K562 (cell line): ENCODE measurements around the gene SSBP2. TPM values are rescaled to one million over a fixed set of nuclear protein-coding genes. Genes with fewer than 3 reads are reported as not detected.

ENCODE experiments used
- ATAC-seq: fragments of 200-7000 bp; cut with Tn5 transposase; 3 replicates; pipeline ENCODE4 v1.9.1; 2020; ENCODE audit warnings: moderate library complexity
- BruUV-seq: library from RNA; stranded (reverse); fragments of 400-500 nt; replicated peaks from 2 replicates; lab custom pipeline; 2021; lab: Mats Ljungman, UMichigan
- CTCF ChIA-PET: fragments of 300-600 bp; formaldehyde crosslinking; extraction: SDS; loops from one replicate; lab custom pipeline; 2021; ENCODE audit warnings: low intra/inter-chr PET ratio; lab: Yijun Ruan, JAX
- POLR2A ChIA-PET: fragments of 300-600, 350-650 bp; sonication (Branson Sonifier 250); formaldehyde crosslinking; extraction: SDS; loops from one replicate; lab custom pipeline; 2021; ENCODE audit warnings: antibody characterized with exemption, inconsistent platforms; lab: Yijun Ruan, JAX
- DNase-seq, 4 experiments: peaks; one replicate each; pipeline versions ENCODE4 v3.0.0 to v3.0.0-alpha.2; 2011 to 2018; ENCODE audit warnings: low spot score in 3 of 4, mixed read lengths in 3 of 4; ENCODE audit errors: extremely low read depth in 1 of 4
- FAIRE-seq: peaks from 2 replicates; lab custom pipeline; 2011; peaks lifted over from hg19 to GRCh38; lab: Jason Lieb, UNC
- H2AFZ ChIP-seq: 2 replicates; pipeline ENCODE4 v1.6.0; 2011; ENCODE audit warnings: low read depth, low read length, control low read depth, inconsistent platforms
- H3K27ac ChIP-seq: fragments of 200-600 bp; 3 replicates; pipeline ENCODE4 v1.8.0; 2011; ENCODE audit warnings: low read depth, mild to moderate bottlenecking, control low read depth, inconsistent platforms, low read length, moderate library complexity, mixed read lengths; ENCODE audit errors: extremely low read depth
- H3K27me3 ChIP-seq, 2 experiments: fragments of 300-600 bp in 1 of 2; 2 replicates in 1 of 2; 3 replicates in 1 of 2; pipeline versions ENCODE4 v1.6.0 to v1.8.0; 2011; ENCODE audit warnings: inconsistent platforms in 2 of 2, low read length in 2 of 2, mild to moderate bottlenecking in 1 of 2, mixed read lengths in 1 of 2, moderate library complexity in 1 of 2; ENCODE audit not compliant: control insufficient read depth in 2 of 2, insufficient read depth in 2 of 2
- H3K36me3 ChIP-seq: fragments of 300-600 bp; 3 replicates; pipeline ENCODE4 v1.8.0; 2011; ENCODE audit warnings: mild to moderate bottlenecking, low read length, inconsistent platforms; ENCODE audit not compliant: control insufficient read depth, insufficient read depth
- H3K4me1 ChIP-seq, 2 experiments: fragments of 200-600 bp in 1 of 2; replicated peaks in 1 of 2; 2 replicates in 1 of 2; 3 replicates in 1 of 2; pipeline versions ENCODE4 v1.5.1 to v1.8.0; 2011; ENCODE audit warnings: inconsistent platforms in 2 of 2, low read length in 2 of 2, mild to moderate bottlenecking in 1 of 2, mixed read lengths in 1 of 2, moderate library complexity in 1 of 2; ENCODE audit not compliant: control insufficient read depth in 2 of 2, insufficient read depth in 2 of 2
- H3K4me2 ChIP-seq: 2 replicates; pipeline ENCODE4 v1.6.1; 2011; ENCODE audit warnings: low read length, control low read depth, inconsistent platforms, mixed read lengths; ENCODE audit not compliant: insufficient read depth
- H3K4me3 ChIP-seq: fragments of 200-600 bp; sonication (generic), shearing (Covaris generic); 2 replicates; pipeline ENCODE4 v1.5.1; 2016; ENCODE audit warnings: control low read depth, inconsistent platforms
- H3K79me2 ChIP-seq: fragments of 200-600 bp; 3 replicates; pipeline ENCODE4 v1.8.0; 2011; ENCODE audit warnings: low read length, inconsistent platforms; ENCODE audit not compliant: control insufficient read depth, insufficient read depth
- H3K9ac ChIP-seq, 2 experiments: 2 replicates each; pipeline versions ENCODE4 v1.6.0 to v1.6.1; 2011; ENCODE audit warnings: low read depth in 2 of 2, low read length in 2 of 2, control low read depth in 1 of 2, inconsistent platforms in 1 of 2, mild to moderate bottlenecking in 1 of 2, mixed read lengths in 1 of 2; ENCODE audit not compliant: insufficient read depth in 1 of 2
- H3K9me1 ChIP-seq: one replicate; pipeline ENCODE4 v1.6.0; 2011; ENCODE audit warnings: inconsistent platforms, mild to moderate bottlenecking, low read length, moderate library complexity; ENCODE audit not compliant: control insufficient read depth, insufficient read depth
- H3K9me3 ChIP-seq: replicated peaks from 2 replicates; pipeline ENCODE4 v1.5.1; 2011; ENCODE audit warnings: low read depth, low read length, inconsistent platforms; ENCODE audit not compliant: control insufficient read depth, insufficient read depth
- H4K20me1 ChIP-seq: replicated peaks from 2 replicates; pipeline ENCODE4 v1.6.1; 2011; ENCODE audit warnings: low read length, inconsistent platforms, mixed read lengths; ENCODE audit not compliant: control insufficient read depth, insufficient read depth
- BRD9 ChIP-seq: fragments of 450-650 bp; IDR thresholded peaks from 2 replicates; pipeline ENCODE4 v1.6.1; 2018; ENCODE audit warnings: low read depth; ENCODE audit not compliant: partially characterized antibody
- BRF1 ChIP-seq: IDR thresholded peaks from 3 replicates; pipeline ENCODE4 v1.6.1; 2011; ENCODE audit warnings: borderline replicate concordance, mild to moderate bottlenecking; ENCODE audit not compliant: insufficient read length; ENCODE audit errors: extremely low read depth
- CBFA2T3 ChIP-seq: fragments of 450-650 bp; IDR thresholded peaks from 2 replicates; pipeline ENCODE4 v1.6.1; 2017
- ELF4 ChIP-seq: fragments of 450-650 bp; formaldehyde crosslinking; IDR thresholded peaks from 2 replicates; pipeline ENCODE4 v1.4.0; 2022; ENCODE audit warnings: missing genetic modification characterization
- ESRRB ChIP-seq: fragments of 250-450 bp; sonication (Bioruptor Pico); IDR thresholded peaks from 2 replicates; pipeline ENCODE4 v1.5.0; 2020; ENCODE audit warnings: mild to moderate bottlenecking, moderate library complexity, borderline replicate concordance
- HDGF ChIP-seq: fragments of 450-650 bp; IDR thresholded peaks from 2 replicates; pipeline ENCODE4 v1.6.1; 2016
- HNRNPK ChIP-seq: fragments of 200-400 bp; formaldehyde crosslinking; IDR thresholded peaks from one replicate; pipeline ENCODE4 v1.6.1; 2018; ENCODE audit warnings: mild to moderate bottlenecking, low read depth, low read length; ENCODE audit not compliant: poor library complexity, severe bottlenecking
- MCM7 ChIP-seq, 2 experiments: fragments of 450-650 bp; IDR thresholded peaks; 2 replicates each; pipeline ENCODE4 v1.6.1; 2016 to 2018
- NCOR1 ChIP-seq: fragments of 450-650 bp; IDR thresholded peaks from 2 replicates; pipeline ENCODE4 v1.6.1; 2016; ENCODE audit warnings: mild to moderate bottlenecking, moderate library complexity
- NFATC3 ChIP-seq: fragments of 450-650 bp; IDR thresholded peaks from 2 replicates; pipeline ENCODE4 v1.6.1; 2017; ENCODE audit warnings: mild to moderate bottlenecking
- NFIC ChIP-seq: fragments of 450-650 bp; IDR thresholded peaks from 2 replicates; pipeline ENCODE4 v1.6.1; 2017; ENCODE audit warnings: mild to moderate bottlenecking, inconsistent platforms
- NR2C1 ChIP-seq, 2 experiments: fragments of 450-650 bp; IDR thresholded peaks; 2 replicates each; pipeline ENCODE4 v1.6.1; 2017; ENCODE audit warnings: mild to moderate bottlenecking in 2 of 2, antibody characterized with exemption in 1 of 2, inconsistent platforms in 1 of 2, missing compliant biosample characterization in 1 of 2, missing genetic modification characterization in 1 of 2
- NR4A1 ChIP-seq, 2 experiments: fragments of 250-450 bp in 1 of 2; fragments of 450-650 bp in 1 of 2; sonication (Bioruptor Pico) in 1 of 2; IDR thresholded peaks; 2 replicates each; pipeline versions ENCODE4 v1.4.0 to v1.6.1; 2016 to 2020; ENCODE audit warnings: mild to moderate bottlenecking in 2 of 2, missing compliant biosample characterization in 1 of 2, missing genetic modification characterization in 1 of 2, moderate library complexity in 1 of 2
- PURB ChIP-seq: sonication (generic); formaldehyde crosslinking; IDR thresholded peaks from 2 replicates; pipeline ENCODE4 v1.9.0; 2021; ENCODE audit warnings: low read depth, mild to moderate bottlenecking, missing genetic modification reagents
- SRF ChIP-seq, 2 experiments: fragments of 250-450, 450-650 bp in 1 of 2; sonication (Bioruptor Pico) in 1 of 2; sonication (generic) in 1 of 2; formaldehyde crosslinking; IDR thresholded peaks; 2 replicates each; pipeline versions ENCODE4 v1.5.0 to v1.5.1; 2020 to 2022; ENCODE audit warnings: mild to moderate bottlenecking in 1 of 2, missing genetic modification reagents in 1 of 2
- STAG1 ChIP-seq: sonication (generic); formaldehyde crosslinking; IDR thresholded peaks from 2 replicates; pipeline ENCODE4 v1.5.0; 2020; ENCODE audit warnings: missing genetic modification reagents, borderline replicate concordance
- ZNF695 ChIP-seq: fragments of 450-650 bp; formaldehyde crosslinking; IDR thresholded peaks from 2 replicates; pipeline ENCODE4 v1.4.0; 2020; ENCODE audit warnings: mild to moderate bottlenecking, moderate library complexity
- WGBS: fragments of 100-300 bp; shearing (Covaris generic); methylation state at CpG from one replicate; pipeline ENCODE4 v1.1.6; 2016; ENCODE audit warnings: low coverage, mixed read lengths; ENCODE audit not compliant: insufficient coverage; ENCODE audit errors: missing lambda C conversion rate; 5-methylcytosine and 5-hydroxymethylcytosine counted together
- in situ Hi-C: fragments of 300-500 bp; cut with MboI; formaldehyde crosslinking; loops from 4 replicates; pipeline ENCODE4 v1.15.0; 2018; ENCODE audit warnings: inconsistent platforms, mixed read lengths
- intact Hi-C: fragments of 100-400 bp; cut with micrococcal nuclease; formaldehyde crosslinking; loops from 2 replicates; pipeline ENCODE4 v1.14.2; 2022
- polyA plus RNA-seq, 8 experiments: library from polyadenylated mRNA; depleted of rRNA in 4 of 8; stranded (reverse) in 5 of 8; unstranded in 3 of 8; fragments of >200 nt; fragmentation: Nextera tagmentation in 2 of 8; fragmentation: Illumina TruSeq in 1 of 8; extraction: Ambion mirVana in 2 of 8; extraction: Trizol in 1 of 8; gene quantifications; 2 replicates each; pipeline versions ENCODE4 v1.2.1 to v1.2.3, GENCODE V29; 2011 to 2014; ENCODE audit warnings: inconsistent platforms in 1 of 8, missing spikeins in 1 of 8
- total RNA-seq, 7 experiments: library from RNA; depleted of rRNA in 6 of 7; stranded (reverse); fragments of >200 nt in 6 of 7; fragmentation: Illumina TruSeq in 2 of 7; extraction: Trizol in 2 of 7; gene quantifications; 2 replicates each; pipeline versions ENCODE4 v1.2.1 to v1.2.3, GENCODE V29; 2011 to 2021; ENCODE audit warnings: low replicate concordance in 1 of 7
- TF ChIP-seq, protein P1 (sequence below): fragments of 450-650 bp; IDR thresholded peaks from one replicate; pipeline ENCODE4 v1.6.1; 2018; ENCODE audit warnings: mild to moderate bottlenecking, moderate library complexity; ENCODE audit not compliant: partially characterized antibody

The SSBP2 gene
- total and polyA plus RNA-seq, 9 of the 15 experiments (the other 6 are each of a cell fraction or from before 2014, with no cell fraction given), result 22.3 to 133 (median 42.1) TPM

DNA sequence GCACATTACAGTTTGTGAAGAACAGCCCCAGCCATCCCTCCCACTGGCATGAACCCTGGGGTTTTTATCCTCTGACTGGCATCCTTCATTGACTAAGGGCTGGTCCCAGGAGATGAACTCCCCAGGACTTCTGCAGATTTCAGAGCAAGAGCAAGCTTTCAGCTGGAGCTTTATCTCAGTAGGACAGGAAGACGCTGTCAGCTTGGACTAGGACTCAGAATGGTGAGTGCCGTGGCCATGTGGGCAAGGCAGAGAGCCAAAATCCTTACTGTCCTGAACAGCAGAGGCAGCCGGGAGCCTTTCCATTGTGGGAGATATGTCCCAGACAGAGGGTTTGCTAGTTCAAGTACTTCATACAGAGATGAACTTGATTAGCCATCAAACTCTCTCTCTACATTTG, 353.7 kb downstream of the SSBP2 start:
- ATAC-seq (peak; percentile 60), FAIRE-seq (peak; percentile 32), DNase-seq (peak in 1 of 4 experiments; percentile 33)
- Histone ChIP-seq H3K4me2 (no peak overlapping the region), H3K4me1 (peaks cover 0 to 3% of the 10 kb centered on the region in 2 experiments; a peak in 1 of 5 replicates), H3K9ac (no peak overlapping the region), H3K27ac (no peak overlapping the region), H3K9me1 (no peaks in the 10 kb centered on the region), H3K27me3 (peaks cover 4 to 9% of the 10 kb centered on the region in 2 experiments; a peak in 4 of 5 replicates), H3K9me3 (no peaks in the 10 kb centered on the region), H3K36me3 (no peaks in the 10 kb centered on the region), H4K20me1 (no peaks in the 10 kb centered on the region), H3K79me2 (no peaks in the 10 kb centered on the region), H2AFZ (no peak overlapping the region), H3K4me3 (no peak overlapping the region)
- TF ChIP-seq ELF4 (no peak), CBFA2T3 (peak; percentile 37), NFIC (peak; percentile 27; the same call in 1 of the 2 replicates)
- WGBS, result 0% methylated on average over 3 of the region's 3 CpGs
- ChIA-PET POLR2A (no interaction called here), CTCF (no interaction called here)
- intact Hi-C loops, result no loop called here
- BruUV-seq, result no TSS peak
- in situ Hi-C loops, result no loop called here

DNA sequence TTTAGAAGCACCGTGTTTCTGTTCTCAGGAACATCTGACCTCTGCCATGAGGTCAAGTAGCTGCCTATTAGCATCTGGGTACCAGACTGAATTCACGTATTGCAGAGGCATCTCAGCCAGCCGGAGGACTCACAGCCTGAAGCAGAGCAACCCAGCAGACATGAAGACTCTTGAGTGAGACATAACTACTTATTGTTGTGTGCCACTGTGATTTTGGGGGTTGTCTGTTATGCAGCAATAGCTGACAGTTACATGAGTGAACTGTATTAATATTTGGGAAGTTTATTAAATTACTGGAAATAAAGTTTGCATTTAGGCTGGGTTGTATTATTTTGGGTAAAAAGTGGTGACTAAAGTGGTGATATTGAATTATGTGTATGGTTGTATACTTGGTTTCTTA, 355.6 kb downstream of the SSBP2 start:
- Histone ChIP-seq H4K20me1 (no peaks in the 10 kb centered on the region), H3K9ac (no peak overlapping the region), H3K27ac (no peak overlapping the region), H3K9me1 (no peaks in the 10 kb centered on the region), H2AFZ (no peak overlapping the region), H3K36me3 (no peaks in the 10 kb centered on the region), H3K9me3 (no peaks in the 10 kb centered on the region), H3K4me2 (no peak overlapping the region), H3K79me2 (no peaks in the 10 kb centered on the region), H3K27me3 (peaks cover 0 to 3% of the 10 kb centered on the region in 2 experiments; a peak in 3 of 5 replicates), H3K4me3 (no peak overlapping the region), H3K4me1 (no peaks in the 10 kb centered on the region)
- in situ Hi-C loops, result no loop called here
- no TSS peak for BruUV-seq
- FAIRE-seq, result no peak
- WGBS, result 7% methylated on average over 3 of the region's 3 CpGs
- ChIA-PET CTCF (no interaction called here), POLR2A (no interaction called here)
- no peak for DNase-seq
- intact Hi-C loops, result no loop called here
- no peak for ATAC-seq
- TF ChIP-seq HNRNPK (no peak), ESRRB (no peak), BRD9 (no peak), HDGF (no peak), ZNF695 (no peak), NFATC3 (no peak), MCM7 (IDR thresholded peaks at IDR 0.05) (no peak), STAG1 (CRISPR knock-in tag) (no peak), BRF1 (no peak), NR4A1 (CRISPR knock-in tag; IDR thresholded peaks at IDR 0.05) (no peak), NR4A1 (tag; IDR thresholded peaks at IDR 0.05) (no peak), PURB (CRISPR knock-in tag) (no peak), NCOR1 (no peak), NR2C1 (IDR thresholded peaks at IDR 0.05) (no peak), NR2C1 (tag; IDR thresholded peaks at IDR 0.05) (no peak), SRF (CRISPR knock-in tag; IDR thresholded peaks at IDR 0.05) (no peak)
- TF ChIP-seq, protein P1, sequence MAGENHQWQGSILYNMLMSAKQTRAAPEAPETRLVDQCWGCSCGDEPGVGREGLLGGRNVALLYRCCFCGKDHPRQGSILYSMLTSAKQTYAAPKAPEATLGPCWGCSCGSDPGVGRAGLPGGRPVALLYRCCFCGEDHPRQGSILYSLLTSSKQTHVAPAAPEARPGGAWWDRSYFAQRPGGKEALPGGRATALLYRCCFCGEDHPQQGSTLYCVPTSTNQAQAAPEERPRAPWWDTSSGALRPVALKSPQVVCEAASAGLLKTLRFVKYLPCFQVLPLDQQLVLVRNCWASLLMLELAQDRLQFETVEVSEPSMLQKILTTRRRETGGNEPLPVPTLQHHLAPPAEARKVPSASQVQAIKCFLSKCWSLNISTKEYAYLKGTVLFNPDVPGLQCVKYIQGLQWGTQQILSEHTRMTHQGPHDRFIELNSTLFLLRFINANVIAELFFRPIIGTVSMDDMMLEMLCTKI, result no peak
